ENCODE data around the gene INHBC. TPM values are rescaled to one million over a fixed set of nuclear protein-coding genes. Genes with fewer than 3 reads are reported as not detected.

INHBC gene
- total RNA-seq, 1 experiment from 2014 or later, result 0.35 TPM

DNA sequence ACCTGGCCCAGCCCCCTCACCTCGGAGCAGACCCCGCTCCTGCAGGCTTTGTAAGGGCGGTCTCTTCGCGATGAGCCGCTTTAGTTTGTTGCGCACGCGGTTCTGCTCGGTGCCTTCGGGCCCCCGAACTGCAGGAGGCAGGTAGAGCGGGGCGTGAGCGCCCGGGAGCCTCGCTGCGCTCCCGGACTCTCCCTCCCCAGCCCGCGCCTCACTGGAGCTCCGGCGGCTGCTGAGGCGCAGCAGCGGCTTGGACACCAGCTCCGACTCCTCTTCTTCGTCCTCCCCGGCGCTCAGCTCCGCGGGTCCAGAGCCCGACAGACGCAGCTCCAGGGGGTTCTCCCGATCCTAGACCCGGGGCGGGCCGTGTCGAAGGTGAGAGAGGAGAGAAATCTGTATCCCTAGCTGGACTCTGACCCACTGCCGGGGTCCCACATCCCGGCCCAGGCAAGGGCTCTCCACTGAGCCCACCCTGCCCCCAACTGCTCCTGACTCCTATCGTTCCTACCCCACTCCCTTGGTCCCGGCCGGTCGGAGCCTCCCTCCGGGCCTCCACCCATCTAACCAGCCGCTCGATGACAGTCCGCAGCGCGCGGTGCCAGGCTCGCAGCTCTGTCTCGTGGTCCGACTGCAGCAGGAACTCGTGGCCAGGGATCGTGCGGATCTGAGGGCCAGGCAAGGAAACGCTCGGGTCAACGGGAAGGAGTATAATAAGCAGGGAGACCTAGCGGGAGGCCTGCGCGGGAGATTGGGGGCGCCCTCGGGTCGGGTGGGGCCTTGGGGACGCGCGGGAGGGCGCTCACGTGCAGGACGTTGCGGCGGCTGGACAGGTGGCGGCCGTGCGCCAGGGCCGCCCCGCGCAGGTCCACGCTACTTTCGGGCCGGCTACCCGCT lies 40.9 kb downstream of the INHBC start:
- H4K20me1 ChIP-seq (ENCODE audit: insufficient read depth), result no peaks in the 10 kb centered on the region
- no peaks in the 10 kb centered on the region for H3K9me3 ChIP-seq (ENCODE audit: insufficient read depth, low read depth)
- H3K79me2 ChIP-seq (ENCODE audit: low read depth), result no peaks in the 10 kb centered on the region
- POLR2A ChIA-PET (ENCODE audit: unreplicated experiment), result interaction anchor here (0.5 to 0.7 kb wide), 2 partner anchors 262 to 328 kb away, joined by 3 read pairs; no protein-coding TSS in a partner anchor
- H3K4me3 ChIP-seq, result no peak overlapping the region
- DNase-seq, result no peak
- CTCF ChIA-PET, result interaction anchor here (0.6 to 0.8 kb wide), 2 partner anchors 155 to 1751 kb away, joined by 4 read pairs; no protein-coding TSS in a partner anchor
- no TSS peak for BruUV-seq (replicated peaks)
- peaks cover 57% of the 10 kb centered on the region for H3K27me3 ChIP-seq (ENCODE audit: insufficient read depth, low read depth)
- H3K36me3 ChIP-seq (ENCODE audit: low read depth), result no peaks in the 10 kb centered on the region
- H3K9me2 ChIP-seq (ENCODE audit: insufficient read depth), result no peaks in the 10 kb centered on the region
- TF ChIP-seq, protein P1, sequence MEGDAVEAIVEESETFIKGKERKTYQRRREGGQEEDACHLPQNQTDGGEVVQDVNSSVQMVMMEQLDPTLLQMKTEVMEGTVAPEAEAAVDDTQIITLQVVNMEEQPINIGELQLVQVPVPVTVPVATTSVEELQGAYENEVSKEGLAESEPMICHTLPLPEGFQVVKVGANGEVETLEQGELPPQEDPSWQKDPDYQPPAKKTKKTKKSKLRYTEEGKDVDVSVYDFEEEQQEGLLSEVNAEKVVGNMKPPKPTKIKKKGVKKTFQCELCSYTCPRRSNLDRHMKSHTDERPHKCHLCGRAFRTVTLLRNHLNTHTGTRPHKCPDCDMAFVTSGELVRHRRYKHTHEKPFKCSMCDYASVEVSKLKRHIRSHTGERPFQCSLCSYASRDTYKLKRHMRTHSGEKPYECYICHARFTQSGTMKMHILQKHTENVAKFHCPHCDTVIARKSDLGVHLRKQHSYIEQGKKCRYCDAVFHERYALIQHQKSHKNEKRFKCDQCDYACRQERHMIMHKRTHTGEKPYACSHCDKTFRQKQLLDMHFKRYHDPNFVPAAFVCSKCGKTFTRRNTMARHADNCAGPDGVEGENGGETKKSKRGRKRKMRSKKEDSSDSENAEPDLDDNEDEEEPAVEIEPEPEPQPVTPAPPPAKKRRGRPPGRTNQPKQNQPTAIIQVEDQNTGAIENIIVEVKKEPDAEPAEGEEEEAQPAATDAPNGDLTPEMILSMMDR (conservative IDR thresholded peaks at IDR 0.05), result no peak
- no peak for TF ChIP-seq EZH2 (IDR thresholded peaks at IDR 0.05; ENCODE audit: low read depth)
- intact Hi-C loops (cut with micrococcal nuclease; ENCODE audit: unreplicated experiment), result no loop called here
- no peaks in the 10 kb centered on the region for H3K4me1 ChIP-seq (replicated peaks; ENCODE audit: insufficient read depth)
- H2AFZ ChIP-seq, result no peak overlapping the region
- no peak overlapping the region for H3K4me2 ChIP-seq
- no peaks in the 10 kb centered on the region for H3F3A ChIP-seq (ENCODE audit: insufficient read depth, low read depth)
- no peak overlapping the region for H3K27ac ChIP-seq

DNA sequence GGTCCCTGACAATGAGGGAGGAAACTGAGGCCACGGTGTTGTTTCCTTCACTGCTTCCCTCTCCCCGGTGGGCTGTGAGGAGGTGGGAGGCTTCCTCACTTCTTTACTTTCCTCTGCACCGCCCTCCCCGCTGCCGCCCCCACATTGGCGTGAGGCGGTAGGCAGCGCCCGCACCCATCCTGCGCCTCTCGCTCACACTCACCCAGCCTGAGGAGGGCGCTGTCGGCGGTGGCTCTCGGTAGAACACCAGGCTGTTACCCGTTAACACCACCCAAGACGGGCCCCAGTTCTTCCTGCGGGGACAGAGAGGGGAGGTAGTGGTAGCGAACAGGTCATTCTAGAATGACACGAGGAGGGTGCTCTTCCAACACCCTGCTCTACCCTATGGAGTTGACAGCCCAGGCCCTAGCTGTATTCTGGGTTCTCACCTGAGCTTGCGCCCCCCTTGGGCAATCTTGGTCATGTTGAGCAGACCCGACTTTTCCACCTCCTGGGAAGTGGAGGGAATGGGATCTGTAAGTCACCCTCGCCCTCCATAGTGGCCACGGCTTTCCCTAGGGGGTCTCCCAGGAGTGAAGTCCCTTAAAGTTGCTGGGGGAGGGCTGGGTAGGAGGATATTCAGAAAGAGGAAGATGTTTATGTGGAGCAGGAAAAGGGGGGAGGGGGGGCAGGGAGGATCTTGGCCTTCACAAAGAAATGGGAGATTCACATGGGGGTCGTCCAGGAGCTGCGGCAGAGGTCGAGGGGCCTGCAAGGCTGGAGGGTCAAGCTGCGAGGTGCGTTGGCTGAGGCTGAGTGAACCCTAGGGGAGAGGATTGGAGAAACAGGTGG lies 41.8 kb downstream of the INHBC start:
- intact Hi-C loops (cut with micrococcal nuclease; ENCODE audit: unreplicated experiment), result no loop called here
- no peaks in the 10 kb centered on the region for H3K4me1 ChIP-seq (replicated peaks; ENCODE audit: insufficient read depth)
- no peaks in the 10 kb centered on the region for H3K9me3 ChIP-seq (ENCODE audit: insufficient read depth, low read depth)
- no peaks in the 10 kb centered on the region for H3K36me3 ChIP-seq (ENCODE audit: low read depth)
- H3K4me2 ChIP-seq, result no peak overlapping the region
- BruUV-seq (replicated peaks), result no TSS peak
- ChIA-PET POLR2A (ENCODE audit: unreplicated experiment) (no interaction called here), CTCF (no interaction called here)
- H2AFZ ChIP-seq, result no peak overlapping the region
- H3K4me3 ChIP-seq, result no peak overlapping the region
- no peaks in the 10 kb centered on the region for H3K79me2 ChIP-seq (ENCODE audit: low read depth)
- TF ChIP-seq, protein P1 (conservative IDR thresholded peaks at IDR 0.05), result no peak
- no peak for TF ChIP-seq EZH2 (IDR thresholded peaks at IDR 0.05; ENCODE audit: low read depth)
- H3K9me2 ChIP-seq (ENCODE audit: insufficient read depth), result no peaks in the 10 kb centered on the region
- no peak overlapping the region for H3K27ac ChIP-seq
- H3F3A ChIP-seq (ENCODE audit: insufficient read depth, low read depth), result no peaks in the 10 kb centered on the region
- DNase-seq, result no peak
- H4K20me1 ChIP-seq (ENCODE audit: insufficient read depth), result no peaks in the 10 kb centered on the region
- peaks cover 57% of the 10 kb centered on the region for H3K27me3 ChIP-seq (ENCODE audit: insufficient read depth, low read depth)

DNA sequence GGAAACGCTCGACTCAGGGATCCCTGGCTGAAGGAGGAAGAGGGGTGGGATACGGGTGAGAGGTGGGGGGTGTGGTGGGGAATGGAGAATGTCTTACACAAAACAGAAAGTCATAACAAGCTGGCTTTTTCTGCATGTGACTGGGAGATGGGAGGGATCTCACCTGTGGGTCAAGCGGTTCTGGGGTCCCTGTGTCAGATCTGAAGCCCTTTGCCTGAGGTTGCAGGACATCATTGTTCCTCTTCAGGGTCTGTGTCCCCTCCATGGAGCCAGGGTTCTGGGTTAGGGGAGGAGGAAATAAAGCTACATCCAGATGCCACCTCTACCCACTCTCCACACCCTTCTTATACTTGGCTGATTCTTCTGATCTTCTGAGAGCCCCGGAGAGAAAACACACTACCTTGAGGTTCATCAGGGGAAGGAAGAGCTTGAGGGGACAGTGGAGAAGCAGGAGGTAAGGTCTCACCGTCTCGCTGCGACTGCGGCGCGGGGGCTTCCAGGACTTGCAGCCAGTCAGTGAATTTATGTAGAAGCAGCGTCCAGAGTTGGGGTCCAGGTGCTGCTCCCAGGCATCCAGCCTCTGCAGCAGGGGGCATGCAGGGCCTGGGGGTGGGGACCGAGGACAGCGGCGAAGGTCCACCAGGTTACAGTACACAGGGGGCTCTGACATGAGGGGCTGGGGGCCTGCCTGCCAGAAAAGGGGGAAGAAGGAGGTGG lies 42.6 kb downstream of the INHBC start:
- no peak overlapping the region for H3K4me3 ChIP-seq
- no peaks in the 10 kb centered on the region for H3K9me3 ChIP-seq (ENCODE audit: insufficient read depth, low read depth)
- no peaks in the 10 kb centered on the region for H3K36me3 ChIP-seq (ENCODE audit: low read depth)
- H3K79me2 ChIP-seq (ENCODE audit: low read depth), result no peaks in the 10 kb centered on the region
- DNase-seq, result no peak
- no peaks in the 10 kb centered on the region for H3K9me2 ChIP-seq (ENCODE audit: insufficient read depth)
- TF ChIP-seq EZH2 (IDR thresholded peaks at IDR 0.05; ENCODE audit: low read depth), result no peak
- TF ChIP-seq, protein P1 (conservative IDR thresholded peaks at IDR 0.05), result no peak
- H3F3A ChIP-seq (ENCODE audit: insufficient read depth, low read depth), result no peaks in the 10 kb centered on the region
- intact Hi-C loops (cut with micrococcal nuclease; ENCODE audit: unreplicated experiment), result no loop called here
- POLR2A ChIA-PET (ENCODE audit: unreplicated experiment), result interaction anchor here (0.5 kb wide), 1 partner anchor 9 kb away, joined by 6 read pairs; no protein-coding TSS in a partner anchor
- no peaks in the 10 kb centered on the region for H4K20me1 ChIP-seq (ENCODE audit: insufficient read depth)
- BruUV-seq (replicated peaks), result no TSS peak
- peaks cover 55% of the 10 kb centered on the region for H3K27me3 ChIP-seq (ENCODE audit: insufficient read depth, low read depth)
- no peak overlapping the region for H3K4me2 ChIP-seq
- CTCF ChIA-PET, result no interaction called here
- H2AFZ ChIP-seq, result no peak overlapping the region
- H3K4me1 ChIP-seq (replicated peaks; ENCODE audit: insufficient read depth), result no peaks in the 10 kb centered on the region
- H3K27ac ChIP-seq, result no peak overlapping the region
